H9 (cell line): ENCODE results near the gene WLS. TPM values are rescaled to one million over a fixed set of nuclear protein-coding genes. Genes with fewer than 3 reads are reported as not detected.

Experiments used
- DNase-seq: peaks from one replicate; pipeline ENCODE4 v3.0.0-alpha.2; 2017
- H2AFZ ChIP-seq: one replicate; pipeline ENCODE4 v1.6.1; 2013; ENCODE audit warnings: mild to moderate bottlenecking, low read length, control low read depth, moderate library complexity
- H2AK5ac ChIP-seq: 2 replicates; pipeline ENCODE4 v1.6.1; 2013; ENCODE audit warnings: low read length, control low read depth, mixed read lengths; ENCODE audit not compliant: insufficient read length
- H2BK120ac ChIP-seq: one replicate; pipeline ENCODE4 v1.6.1; 2013; ENCODE audit warnings: low read depth, mild to moderate bottlenecking, low read length, control low read depth, inconsistent platforms; ENCODE audit not compliant: poor library complexity, severe bottlenecking
- H2BK12ac ChIP-seq: 2 replicates; pipeline ENCODE4 v1.6.1; 2013; ENCODE audit warnings: low read length, control low read depth, mixed read lengths, low read depth; ENCODE audit not compliant: insufficient read length
- H2BK15ac ChIP-seq: 2 replicates; pipeline ENCODE4 v1.6.1; 2013; ENCODE audit warnings: low read depth, low read length, control low read depth
- H2BK20ac ChIP-seq: one replicate; pipeline ENCODE4 v1.6.1; 2013; ENCODE audit warnings: low read depth, mild to moderate bottlenecking, low read length, control low read depth, inconsistent platforms; ENCODE audit not compliant: poor library complexity, severe bottlenecking
- H2BK5ac ChIP-seq: 2 replicates; pipeline ENCODE4 v1.6.1; 2013; ENCODE audit warnings: low read length, control low read depth, mixed read lengths; ENCODE audit not compliant: insufficient read length
- H3K14ac ChIP-seq: 2 replicates; pipeline ENCODE4 v1.6.1; 2013; ENCODE audit warnings: low read length, control low read depth; ENCODE audit not compliant: insufficient read depth
- H3K18ac ChIP-seq: 2 replicates; pipeline ENCODE4 v1.6.1; 2013; ENCODE audit warnings: low read depth, mild to moderate bottlenecking, mixed read lengths, low read length, control low read depth; ENCODE audit not compliant: insufficient read length
- H3K23ac ChIP-seq: 2 replicates; pipeline ENCODE4 v1.6.1; 2013; ENCODE audit warnings: low read length, control low read depth, mixed read lengths, low read depth; ENCODE audit not compliant: insufficient read length
- H3K23me2 ChIP-seq: 2 replicates; pipeline ENCODE4 v1.6.1; 2013; ENCODE audit warnings: low read depth, mild to moderate bottlenecking, mixed read lengths, low read length, control low read depth; ENCODE audit not compliant: insufficient read length, poor library complexity, severe bottlenecking
- H3K27ac ChIP-seq: 2 replicates; pipeline ENCODE4 v1.5.1; 2013; ENCODE audit warnings: low read length, control low read depth, mixed read lengths, low read depth; ENCODE audit not compliant: insufficient read length
- H3K27me3 ChIP-seq: 2 replicates; pipeline ENCODE4 v1.6.1; 2013; ENCODE audit warnings: low read length, control low read depth, inconsistent platforms; ENCODE audit not compliant: insufficient read depth
- H3K4ac ChIP-seq: 2 replicates; pipeline ENCODE4 v1.6.1; 2013; ENCODE audit warnings: low read depth, mild to moderate bottlenecking, control low read depth, inconsistent platforms, low read length, moderate library complexity
- H3K4me1 ChIP-seq: 2 replicates; pipeline ENCODE4 v1.6.1; 2013; ENCODE audit warnings: low read length, control low read depth, inconsistent platforms; ENCODE audit not compliant: insufficient read depth
- H3K4me2 ChIP-seq: 2 replicates; pipeline ENCODE4 v1.6.1; 2013; ENCODE audit warnings: low read length, control low read depth, mixed read lengths; ENCODE audit not compliant: insufficient read length, insufficient read depth
- H3K56ac ChIP-seq: 2 replicates; pipeline ENCODE4 v1.6.1; 2013; ENCODE audit warnings: low read depth, mild to moderate bottlenecking, mixed read lengths, low read length, control low read depth; ENCODE audit not compliant: insufficient read length
- H3K79me1 ChIP-seq: 2 replicates; pipeline ENCODE4 v1.6.1; 2013; ENCODE audit warnings: low read depth, mild to moderate bottlenecking, moderate library complexity, low read length, control low read depth, inconsistent platforms; ENCODE audit not compliant: insufficient read depth, poor library complexity, severe bottlenecking
- H3K79me2 ChIP-seq: 2 replicates; pipeline ENCODE4 v1.6.1; 2013; ENCODE audit warnings: low read length, control low read depth, inconsistent platforms; ENCODE audit not compliant: insufficient read depth
- H3K9ac ChIP-seq: 2 replicates; pipeline ENCODE4 v1.6.1; 2013; ENCODE audit warnings: low read length, control low read depth, mixed read lengths; ENCODE audit not compliant: insufficient read length; ENCODE audit errors: extremely low read depth
- H3K9me3 ChIP-seq: one replicate; pipeline ENCODE4 v1.6.1; 2013; ENCODE audit warnings: low read depth, low read length, inconsistent platforms; ENCODE audit not compliant: control insufficient read depth
- H3T11ph ChIP-seq: one replicate; pipeline ENCODE4 v1.6.1; 2013; ENCODE audit warnings: mild to moderate bottlenecking, low read length, control low read depth, inconsistent platforms
- H4K20me1 ChIP-seq: one replicate; pipeline ENCODE4 v1.6.1; 2013; ENCODE audit not compliant: control insufficient read depth, insufficient read length, insufficient read depth
- H4K5ac ChIP-seq: 2 replicates; pipeline ENCODE4 v1.6.1; 2013; ENCODE audit warnings: low read depth, mild to moderate bottlenecking, mixed read lengths, low read length, control low read depth; ENCODE audit not compliant: insufficient read length
- H4K8ac ChIP-seq: replicated peaks from 2 replicates; pipeline ENCODE4 v1.6.1; 2013; ENCODE audit warnings: low read length, control low read depth, mixed read lengths, low read depth; ENCODE audit not compliant: insufficient read length
- H4K91ac ChIP-seq: 2 replicates; pipeline ENCODE4 v1.6.1; 2013; ENCODE audit warnings: low read depth, mild to moderate bottlenecking, moderate library complexity, mixed read lengths, low read length, control low read depth; ENCODE audit not compliant: insufficient read length
- H3K27ac Mint-ChIP-seq, 3 experiments: 2 replicates in 2 of 3; 3 replicates in 1 of 3; pipeline ENCODE4 v1.8.0; 2020 to 2021; ENCODE audit warnings: mixed read lengths in 3 of 3, mild to moderate bottlenecking in 1 of 3, moderate library complexity in 1 of 3
- H3K27me3 Mint-ChIP-seq: 2 replicates; pipeline ENCODE4 v1.8.0; 2021; ENCODE audit warnings: low read depth, mild to moderate bottlenecking, moderate library complexity, mixed read lengths
- H3K36me3 Mint-ChIP-seq, 3 experiments: 2 replicates in 2 of 3; 3 replicates in 1 of 3; pipeline ENCODE4 v1.8.0; 2020 to 2021; ENCODE audit warnings: low read depth in 3 of 3, mixed read lengths in 3 of 3; ENCODE audit not compliant: insufficient read depth in 1 of 3
- H3K4me1 Mint-ChIP-seq, 2 experiments: 2 replicates each; pipeline ENCODE4 v1.8.0; 2020; ENCODE audit warnings: mixed read lengths in 2 of 2
- H3K4me3 Mint-ChIP-seq, 2 experiments: 2 replicates in 1 of 2; 3 replicates in 1 of 2; pipeline ENCODE4 v1.8.0; 2020 to 2021; ENCODE audit warnings: mild to moderate bottlenecking in 2 of 2, mixed read lengths in 2 of 2, moderate library complexity in 1 of 2
- H3K9me3 Mint-ChIP-seq, 2 experiments: 2 replicates in 1 of 2; 3 replicates in 1 of 2; pipeline ENCODE4 v1.8.0; 2020; ENCODE audit warnings: mild to moderate bottlenecking in 2 of 2, mixed read lengths in 2 of 2, moderate library complexity in 1 of 2
- CTCF ChIP-seq: fragments of 200-600 bp; sonication (generic); conservative IDR thresholded peaks from 3 replicates; pipeline ENCODE4 v1.8.0; 2021; ENCODE audit warnings: antibody characterized with exemption, mild to moderate bottlenecking
- WGBS: extraction: QIAGEN DNeasy Blood & Tissue Kit; methylation state at CpG from one replicate; pipeline ENCODE4 v1.1.7; 2013; ENCODE audit warnings: missing lambda C conversion rate, low lambda C conversion rate, mixed read lengths; ENCODE audit not compliant: insufficient read length; ENCODE audit errors: extremely low coverage; 5-methylcytosine and 5-hydroxymethylcytosine counted together
- total RNA-seq: library from RNA; stranded (reverse); gene quantifications from 2 replicates; pipeline ENCODE4 v1.2.1, GENCODE V29; 2021

Gene WLS
- total RNA-seq, 1 experiment from 2014 or later: 0.94 TPM

GRCh38 chr1:68217618-68218017 is 14.7 kb downstream of the WLS start:
- Histone ChIP-seq H3K79me2 (no peaks in the 10 kb centered on the region), H3K4me1 (no peaks in the 10 kb centered on the region), H3T11ph (no peak overlapping the region), H3K9me3 (no peaks in the 10 kb centered on the region), H2BK15ac (no peak overlapping the region), H3K27me3 (no peaks in the 10 kb centered on the region), H3K18ac (no peak overlapping the region), H2AFZ (no peak overlapping the region), H3K4ac (no peak overlapping the region), H3K56ac (no peak overlapping the region), H4K91ac (no peak overlapping the region), H2BK20ac (no peak overlapping the region), H3K27ac (no peak overlapping the region), H2BK12ac (no peak overlapping the region), H4K5ac (no peak overlapping the region), H2BK120ac (no peak overlapping the region), H3K23ac (no peak overlapping the region), H4K8ac (no peak overlapping the region), H3K9ac (no peak overlapping the region), H2AK5ac (no peak overlapping the region), H3K23me2 (no peaks in the 10 kb centered on the region), H3K14ac (no peak overlapping the region), H3K4me2 (no peak overlapping the region), H2BK5ac (no peak overlapping the region), H3K79me1 (no peaks in the 10 kb centered on the region), H4K20me1 (no peaks in the 10 kb centered on the region)
- Mint-ChIP-seq H3K36me3 (no peaks in the 10 kb centered on the region), H3K27ac (no peak overlapping the region), H3K4me1 (peaks cover 2 to 3% of the 10 kb centered on the region in 2 experiments), H3K9me3 (no peaks in the 10 kb centered on the region), H3K27me3 (peaks cover 55% of the 10 kb centered on the region), H3K4me3 (no peak overlapping the region)
- no peak for TF ChIP-seq CTCF
- WGBS: no CpG with 5 or more reads among the region's 5 CpGs
- DNase-seq: no peak
